Hepatocyte (in vitro differentiated cells): ENCODE measurements around the gene HOXC12.

Experiments
- EZH2 ChIP-seq: fragments of 200-600 bp; sonication (generic); IDR thresholded peaks from 2 replicates; pipeline ENCODE4 v1.6.1; 2016; ENCODE audit warnings: antibody characterized with exemption, mild to moderate bottlenecking, borderline replicate concordance
- EZH2phosphoT487 ChIP-seq: fragments of 200-600 bp; sonication (generic); IDR thresholded peaks from one replicate; pipeline ENCODE4 v1.6.1; 2018; ENCODE audit warnings: antibody characterized with exemption, mild to moderate bottlenecking, low read depth, moderate library complexity; ENCODE audit not compliant: unreplicated experiment, severe bottlenecking
- TF ChIP-seq, protein P1 (sequence below): fragments of 200-600 bp; sonication (generic); IDR thresholded peaks from 2 replicates; pipeline ENCODE4 v1.5.1; 2016; ENCODE audit warnings: antibody characterized with exemption, mild to moderate bottlenecking; ENCODE audit not compliant: poor library complexity

DNA sequence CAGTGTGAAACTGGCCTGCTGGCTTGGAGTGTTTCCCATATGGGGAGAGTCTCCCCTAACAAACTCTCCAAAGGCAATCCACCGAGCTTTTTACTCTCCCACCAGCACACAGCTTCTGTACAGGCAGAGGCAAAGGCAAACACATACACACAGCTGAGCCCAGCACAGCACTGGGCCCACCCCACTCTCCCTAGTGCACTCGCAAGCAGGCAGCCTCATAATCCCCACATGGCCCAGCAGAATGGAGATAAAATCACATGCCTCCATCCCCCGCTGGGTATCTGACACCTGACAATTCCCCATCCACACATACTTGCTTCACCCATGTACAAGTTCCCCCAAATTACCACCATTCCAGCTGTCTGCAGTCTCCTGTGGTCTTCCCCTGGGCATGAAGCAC is 3.4 kb downstream of the HOXC12 start:
- TF ChIP-seq, protein P1, sequence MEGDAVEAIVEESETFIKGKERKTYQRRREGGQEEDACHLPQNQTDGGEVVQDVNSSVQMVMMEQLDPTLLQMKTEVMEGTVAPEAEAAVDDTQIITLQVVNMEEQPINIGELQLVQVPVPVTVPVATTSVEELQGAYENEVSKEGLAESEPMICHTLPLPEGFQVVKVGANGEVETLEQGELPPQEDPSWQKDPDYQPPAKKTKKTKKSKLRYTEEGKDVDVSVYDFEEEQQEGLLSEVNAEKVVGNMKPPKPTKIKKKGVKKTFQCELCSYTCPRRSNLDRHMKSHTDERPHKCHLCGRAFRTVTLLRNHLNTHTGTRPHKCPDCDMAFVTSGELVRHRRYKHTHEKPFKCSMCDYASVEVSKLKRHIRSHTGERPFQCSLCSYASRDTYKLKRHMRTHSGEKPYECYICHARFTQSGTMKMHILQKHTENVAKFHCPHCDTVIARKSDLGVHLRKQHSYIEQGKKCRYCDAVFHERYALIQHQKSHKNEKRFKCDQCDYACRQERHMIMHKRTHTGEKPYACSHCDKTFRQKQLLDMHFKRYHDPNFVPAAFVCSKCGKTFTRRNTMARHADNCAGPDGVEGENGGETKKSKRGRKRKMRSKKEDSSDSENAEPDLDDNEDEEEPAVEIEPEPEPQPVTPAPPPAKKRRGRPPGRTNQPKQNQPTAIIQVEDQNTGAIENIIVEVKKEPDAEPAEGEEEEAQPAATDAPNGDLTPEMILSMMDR: no peak
- no peak for TF ChIP-seq EZH2
- TF ChIP-seq EZH2phosphoT487: no peak
